K562 (cell line): ENCODE data around the gene LAMA3. TPM values are rescaled to one million over a fixed set of nuclear protein-coding genes. Genes with fewer than 3 reads are reported as not detected.

Experiments used
- CUX1 ChIP-seq: fragments of 200-800 bp; sonication (Bioruptor generic); IDR thresholded peaks from 2 replicates; pipeline ENCODE4 v1.6.1; 2016; ENCODE audit warnings: missing genetic modification characterization, missing compliant biosample characterization
- FOSL1 ChIP-seq: fragments of 200-800 bp; sonication (Bioruptor generic); conservative IDR thresholded peaks from 2 replicates; pipeline ENCODE4 v1.6.1; 2016; ENCODE audit warnings: missing genetic modification characterization, missing compliant biosample characterization
- HMGN3 ChIP-seq: IDR thresholded peaks from 2 replicates; pipeline ENCODE4 v1.6.1; 2011; ENCODE audit warnings: borderline replicate concordance, low read depth, mild to moderate bottlenecking, mixed read lengths, low read length; ENCODE audit not compliant: insufficient read length; ENCODE audit errors: extremely low read depth
- HOMEZ ChIP-seq: fragments of 250-450 bp; sonication (Bioruptor Pico); IDR thresholded peaks from 2 replicates; pipeline ENCODE4 v1.4.0; 2020; ENCODE audit warnings: mild to moderate bottlenecking, moderate library complexity
- polyA plus RNA-seq, 8 experiments: library from polyadenylated mRNA; depleted of rRNA in 4 of 8; stranded (reverse) in 5 of 8; unstranded in 3 of 8; fragments of >200 nt; fragmentation: Nextera tagmentation in 2 of 8; fragmentation: Illumina TruSeq in 1 of 8; extraction: Ambion mirVana in 2 of 8; extraction: Trizol in 1 of 8; gene quantifications; 2 replicates each; pipeline versions ENCODE4 v1.2.1 to v1.2.3, GENCODE V29; 2011 to 2014; ENCODE audit warnings: inconsistent platforms in 1 of 8, missing spikeins in 1 of 8
- total RNA-seq, 7 experiments: library from RNA; depleted of rRNA in 6 of 7; stranded (reverse); fragments of >200 nt in 6 of 7; fragmentation: Illumina TruSeq in 2 of 7; extraction: Trizol in 2 of 7; gene quantifications; 2 replicates each; pipeline versions ENCODE4 v1.2.1 to v1.2.3, GENCODE V29; 2011 to 2021; ENCODE audit warnings: low replicate concordance in 1 of 7

The LAMA3 gene
- total and polyA plus RNA-seq, 9 of the 15 experiments (the other 6 are each of a cell fraction or from before 2014, with no cell fraction given): 0.07 TPM; not detected in 8

GRCh38 chr18:23893653-23894052, 204.4 kb downstream of the LAMA3 start (continued):
- TF ChIP-seq CUX1 (CRISPR knock-in tag) (no peak), HOMEZ (CRISPR knock-in tag) (no peak), HMGN3 (no peak), FOSL1 (tag) (no peak)
